Keratinocyte (primary cell): ENCODE results near the gene GNA15.

Experiments
- EZH2 ChIP-seq: IDR thresholded peaks from one replicate; pipeline ENCODE4 v1.6.1; 2012; ENCODE audit warnings: inconsistent platforms, mild to moderate bottlenecking, low read length, moderate library complexity
- TF ChIP-seq, protein P1 (sequence below), 3 experiments: IDR thresholded peaks in 1 of 3; conservative IDR thresholded peaks in 1 of 3; optimal IDR thresholded peaks in 1 of 3; 2 replicates in 2 of 3; 3 replicates in 1 of 3; pipeline versions ENCODE3 to v1.5.1; 2011; ENCODE audit warnings: low read length in 3 of 3, mild to moderate bottlenecking in 3 of 3, moderate library complexity in 2 of 3, control low read depth in 1 of 3, inconsistent platforms in 1 of 3; ENCODE audit not compliant: insufficient read depth in 2 of 3; ENCODE audit errors: extremely low read depth in 1 of 3

DNA sequence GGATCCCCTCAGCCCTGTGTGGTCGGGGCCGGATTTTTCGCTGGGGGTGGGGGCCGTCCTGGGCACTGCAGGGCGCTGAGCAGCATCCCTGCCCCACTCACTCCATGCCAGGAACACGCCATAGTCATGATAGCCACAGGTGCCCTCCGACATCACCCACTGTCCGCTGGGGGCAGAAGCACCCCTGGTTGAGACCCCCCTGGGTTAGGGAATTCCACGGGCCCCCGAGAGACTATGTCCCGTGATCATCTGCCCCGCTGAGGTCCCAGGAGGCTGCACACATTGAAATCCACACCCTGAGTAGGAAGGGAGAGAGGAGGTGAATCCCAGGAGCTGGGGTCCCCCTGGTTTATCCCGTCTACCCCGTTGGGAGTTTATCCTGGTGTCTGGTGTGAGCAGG lies 66.1 kb downstream of the GNA15 start:
- TF ChIP-seq, protein P1, sequence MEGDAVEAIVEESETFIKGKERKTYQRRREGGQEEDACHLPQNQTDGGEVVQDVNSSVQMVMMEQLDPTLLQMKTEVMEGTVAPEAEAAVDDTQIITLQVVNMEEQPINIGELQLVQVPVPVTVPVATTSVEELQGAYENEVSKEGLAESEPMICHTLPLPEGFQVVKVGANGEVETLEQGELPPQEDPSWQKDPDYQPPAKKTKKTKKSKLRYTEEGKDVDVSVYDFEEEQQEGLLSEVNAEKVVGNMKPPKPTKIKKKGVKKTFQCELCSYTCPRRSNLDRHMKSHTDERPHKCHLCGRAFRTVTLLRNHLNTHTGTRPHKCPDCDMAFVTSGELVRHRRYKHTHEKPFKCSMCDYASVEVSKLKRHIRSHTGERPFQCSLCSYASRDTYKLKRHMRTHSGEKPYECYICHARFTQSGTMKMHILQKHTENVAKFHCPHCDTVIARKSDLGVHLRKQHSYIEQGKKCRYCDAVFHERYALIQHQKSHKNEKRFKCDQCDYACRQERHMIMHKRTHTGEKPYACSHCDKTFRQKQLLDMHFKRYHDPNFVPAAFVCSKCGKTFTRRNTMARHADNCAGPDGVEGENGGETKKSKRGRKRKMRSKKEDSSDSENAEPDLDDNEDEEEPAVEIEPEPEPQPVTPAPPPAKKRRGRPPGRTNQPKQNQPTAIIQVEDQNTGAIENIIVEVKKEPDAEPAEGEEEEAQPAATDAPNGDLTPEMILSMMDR (optimal IDR thresholded peaks at IDR 0.05 in 1 of 3, IDR thresholded peaks at IDR 0.05 in 1 of 3, conservative IDR thresholded peaks at IDR 0.05 in 1 of 3; ENCODE audit: extremely low read depth in 1 of 3, insufficient read depth in 2 of 3, low read length in 3 of 3) = no peak
- TF ChIP-seq EZH2 = no peak
